ENCODE measurements around the gene OR51V1.
"Not testable (repeated sequence)": the region's sequence is repeated elsewhere in the genome, so short reads cannot be mapped to it uniquely, and the experiment has no call there.

OR51V1 gene, protein sequence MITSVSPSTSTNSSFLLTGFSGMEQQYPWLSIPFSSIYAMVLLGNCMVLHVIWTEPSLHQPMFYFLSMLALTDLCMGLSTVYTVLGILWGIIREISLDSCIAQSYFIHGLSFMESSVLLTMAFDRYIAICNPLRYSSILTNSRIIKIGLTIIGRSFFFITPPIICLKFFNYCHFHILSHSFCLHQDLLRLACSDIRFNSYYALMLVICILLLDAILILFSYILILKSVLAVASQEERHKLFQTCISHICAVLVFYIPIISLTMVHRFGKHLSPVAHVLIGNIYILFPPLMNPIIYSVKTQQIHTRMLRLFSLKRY

GRCh38 chr11:5200582-5200981 lies at the start of gene OR51V1:
OR51V1 (minus strand) TSS chr11:5200682; CDS start chr11:5200682, 0 bp downstream.
- in situ Hi-C loops (cut with HindIII; ENCODE audit: low sequenced_read_pairs), result no loop called here

DNA sequence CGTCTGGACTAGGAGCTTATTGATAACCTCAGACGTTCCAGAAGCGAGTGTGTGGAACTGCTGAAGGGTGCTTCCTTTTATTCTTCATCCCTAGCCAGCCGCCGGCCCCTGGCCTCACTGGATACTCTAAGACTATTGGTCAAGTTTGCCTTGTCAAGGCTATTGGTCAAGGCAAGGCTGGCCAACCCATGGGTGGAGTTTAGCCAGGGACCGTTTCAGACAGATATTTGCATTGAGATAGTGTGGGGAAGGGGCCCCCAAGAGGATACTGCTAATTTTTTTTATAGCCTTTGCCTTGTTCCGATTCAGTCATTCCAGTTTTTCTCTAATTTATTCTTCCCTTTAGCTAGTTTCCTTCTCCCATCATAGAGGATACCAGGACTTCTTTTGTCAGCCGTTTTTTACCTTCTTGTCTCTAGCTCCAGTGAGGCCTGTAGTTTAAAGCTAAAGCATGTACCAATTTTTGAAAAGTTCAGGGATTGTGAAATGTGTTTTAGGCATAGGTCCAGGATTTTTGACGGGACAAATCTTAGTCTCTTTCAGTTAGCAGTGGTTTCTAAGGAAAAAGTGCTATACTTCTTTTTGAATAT lies 49.4 kb upstream of the OR51V1 start, which contains the start of gene HBG1:
HBG1 (minus strand) TSS at position 51 of the 590 bp plus-strand sequence. CDS start 53 bp downstream, outside the sequence.
- in situ Hi-C loops (cut with HindIII; ENCODE audit: low sequenced_read_pairs), result not testable (repeated sequence)

DNA sequence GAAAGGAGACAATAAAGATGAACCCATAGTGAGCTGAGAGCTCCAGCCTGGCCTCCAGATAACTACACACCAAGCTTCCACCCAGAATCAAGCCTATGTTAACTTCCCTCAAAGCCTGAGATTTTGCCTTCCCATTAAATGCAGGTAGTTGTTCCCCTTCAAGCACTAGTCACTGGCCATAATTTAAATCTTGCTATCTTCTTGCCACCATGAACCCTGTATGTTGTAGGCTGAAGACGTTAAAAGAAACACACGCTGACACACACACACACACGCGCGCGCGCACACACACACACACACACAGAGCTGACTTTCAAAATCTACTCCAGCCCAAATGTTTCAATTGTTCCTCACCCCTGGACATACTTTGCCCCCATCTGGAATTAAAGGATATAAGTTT lies 48.0 kb upstream of the OR51V1 start:
- in situ Hi-C loops (cut with HindIII; ENCODE audit: low sequenced_read_pairs), result not testable (repeated sequence)

GRCh38 chr11:5247472-5248192 lies 47.1 kb upstream of the OR51V1 start:
- in situ Hi-C loops (cut with HindIII; ENCODE audit: low sequenced_read_pairs), result no loop called here

GRCh38 chr11:5246772-5247471 lies 46.4 kb upstream of the OR51V1 start:
- in situ Hi-C loops (cut with HindIII; ENCODE audit: low sequenced_read_pairs), result no loop called here

GRCh38 chr11:5245155-5245554 lies 44.7 kb upstream of the OR51V1 start:
- in situ Hi-C loops (cut with HindIII; ENCODE audit: low sequenced_read_pairs), result no loop called here

DNA sequence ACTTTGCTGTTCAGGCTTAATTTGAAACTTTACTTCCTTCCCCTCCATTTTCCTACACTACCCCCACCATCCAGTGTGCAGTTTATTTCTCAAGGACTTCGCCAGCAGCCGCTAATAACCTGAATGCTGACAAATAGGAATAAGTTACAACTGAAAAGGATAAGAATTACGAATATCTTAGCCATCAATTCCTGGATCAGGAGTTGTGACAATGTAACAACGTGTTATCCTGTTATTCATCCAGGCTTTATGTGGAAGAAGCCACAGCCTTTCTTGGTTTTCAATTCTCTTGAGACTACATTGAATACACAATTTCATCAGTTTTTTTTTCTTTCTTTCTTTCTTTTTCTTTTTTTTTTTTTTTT lies 43.3 kb upstream of the OR51V1 start:
- in situ Hi-C loops (cut with HindIII; ENCODE audit: low sequenced_read_pairs), result no loop called here

- in situ Hi-C loops (cut with HindIII; ENCODE audit: low sequenced_read_pairs), result no loop called here
Measured at GRCh38 chr11:5242933-5243815, 42.7 kb upstream of the OR51V1 start.

- in situ Hi-C loops (cut with HindIII; ENCODE audit: low sequenced_read_pairs), result no loop called here
Measured at GRCh38 chr11:5242208-5242607, 41.7 kb upstream of the OR51V1 start.

- in situ Hi-C loops (cut with HindIII; ENCODE audit: low sequenced_read_pairs), result no loop called here
Measured at GRCh38 chr11:5241458-5241857, 41.0 kb upstream of the OR51V1 start.

- in situ Hi-C loops (cut with HindIII; ENCODE audit: low sequenced_read_pairs), result no loop called here
Measured at GRCh38 chr11:5240458-5240857, 40.0 kb upstream of the OR51V1 start.

- in situ Hi-C loops (cut with HindIII; ENCODE audit: low sequenced_read_pairs), result no loop called here
Measured at GRCh38 chr11:5240056-5240455, 39.6 kb upstream of the OR51V1 start.

GRCh38 chr11:5239046-5239445 lies 38.6 kb upstream of the OR51V1 start:
- in situ Hi-C loops (cut with HindIII; ENCODE audit: low sequenced_read_pairs), result no loop called here

DNA sequence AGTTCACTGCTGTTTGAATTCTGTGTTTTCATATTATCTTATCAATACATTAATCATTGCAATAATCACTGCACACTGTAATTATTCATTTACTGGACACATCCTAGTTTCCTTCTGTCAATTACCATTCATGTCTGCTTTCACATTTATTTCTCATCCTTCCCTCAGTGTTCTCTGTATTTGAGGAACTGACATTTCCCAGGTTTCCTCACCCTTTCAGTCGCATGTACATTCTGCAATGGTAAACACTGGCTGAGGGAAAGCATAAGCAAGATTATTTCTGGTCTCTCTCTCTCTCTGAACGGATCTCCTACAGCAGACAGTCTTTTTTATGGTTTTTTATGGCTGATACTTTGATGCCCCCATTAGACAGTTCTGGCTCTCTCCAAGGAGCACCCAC lies 38.0 kb upstream of the OR51V1 start:
- in situ Hi-C loops (cut with HindIII; ENCODE audit: low sequenced_read_pairs), result no loop called here

- in situ Hi-C loops (cut with HindIII; ENCODE audit: low sequenced_read_pairs), result no loop called here
Measured at GRCh38 chr11:5237420-5237819, 36.9 kb upstream of the OR51V1 start.

DNA sequence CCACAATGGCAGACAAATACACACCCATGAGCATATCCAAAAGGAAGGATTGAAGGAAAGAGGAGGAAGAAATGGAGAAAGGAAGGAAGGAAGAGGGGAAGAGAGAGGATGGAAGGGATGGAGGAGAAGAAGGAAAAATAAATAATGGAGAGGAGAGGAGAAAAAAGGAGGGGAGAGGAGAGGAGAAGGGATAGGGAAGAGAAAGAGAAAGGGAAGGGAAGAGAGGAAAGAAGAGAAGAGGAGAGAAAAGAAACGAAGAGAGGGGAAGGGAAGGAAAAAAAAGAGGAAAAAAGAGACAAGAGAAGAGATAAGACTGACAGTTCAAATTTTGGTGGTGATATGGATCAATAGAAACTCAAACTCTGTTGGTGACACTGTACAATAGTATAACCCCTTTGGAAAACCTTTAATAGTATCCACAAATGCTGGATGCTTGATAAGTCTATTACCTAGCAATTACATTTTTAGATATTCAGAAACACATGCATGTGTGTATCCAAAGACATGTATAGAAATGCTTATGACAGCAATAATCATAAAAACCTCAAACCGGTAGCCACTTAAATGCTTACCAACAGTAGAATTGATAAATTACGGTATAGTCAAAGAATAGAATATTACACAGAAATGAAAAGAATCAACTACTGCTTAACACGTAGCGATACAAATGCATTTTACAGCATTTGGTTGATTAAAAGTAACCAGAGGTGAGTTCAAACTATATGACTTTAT lies 35.0 kb upstream of the OR51V1 start:
- in situ Hi-C loops (cut with HindIII; ENCODE audit: low sequenced_read_pairs), result no loop called here

DNA sequence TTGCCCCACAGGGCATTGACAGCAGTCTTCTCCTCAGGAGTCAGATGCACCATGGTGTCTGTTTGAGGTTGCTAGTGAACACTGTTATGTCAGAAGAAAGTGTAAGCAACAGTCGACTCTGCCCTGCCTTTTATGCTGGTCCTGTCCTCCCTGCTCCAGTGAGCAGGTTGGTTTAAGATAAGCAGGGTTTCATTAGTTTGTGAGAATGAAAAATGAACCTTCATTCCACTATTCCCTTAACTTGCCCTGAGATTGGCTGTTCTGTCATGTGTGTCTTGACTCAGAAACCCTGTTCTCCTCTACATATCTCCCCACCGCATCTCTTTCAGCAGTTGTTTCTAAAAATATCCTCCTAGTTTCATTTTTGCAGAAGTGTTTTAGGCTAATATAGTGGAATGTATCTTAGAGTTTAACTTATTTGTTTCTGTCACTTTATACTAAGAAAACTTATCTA lies 33.9 kb upstream of the OR51V1 start, which contains the start of gene HBD:
HBD (minus strand) TSS at position 103 of the 454 bp plus-strand sequence; CDS start at position 53, 50 bp downstream.
- in situ Hi-C loops (cut with HindIII; ENCODE audit: low sequenced_read_pairs), result no loop called here

GRCh38 chr11:5233307-5233706 lies 32.8 kb upstream of the OR51V1 start:
- in situ Hi-C loops (cut with HindIII; ENCODE audit: low sequenced_read_pairs), result no loop called here

DNA sequence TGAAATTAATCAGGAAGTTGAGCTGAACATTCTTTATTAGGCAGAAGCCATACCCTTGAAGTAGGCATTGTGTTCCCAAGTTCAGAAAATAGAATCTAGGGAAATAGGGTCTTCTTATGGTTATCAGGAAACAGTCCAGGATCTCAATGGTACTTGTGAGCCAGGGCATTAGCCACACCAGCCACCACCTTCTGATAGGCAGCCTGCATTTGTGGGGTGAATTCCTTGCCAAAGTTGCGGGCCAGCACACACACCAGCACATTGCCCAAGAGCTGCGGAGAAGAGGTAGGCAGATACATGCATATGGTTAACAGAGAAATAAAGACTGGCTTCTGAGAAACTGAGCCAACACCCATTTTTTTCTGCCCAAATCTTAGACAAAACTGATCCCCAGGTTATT lies 32.3 kb upstream of the OR51V1 start:
- in situ Hi-C loops (cut with HindIII; ENCODE audit: low sequenced_read_pairs), result no loop called here

All from endothelial cell of hepatic sinusoid (primary cell).